Activated T-helper 1 cell treated with Interleukin-2 at 50 U/mL for 16 hours (primary cell): Measurements from ENCODE around the gene SPTY2D1.
"Not testable (repeated sequence)": the region's sequence is repeated elsewhere in the genome, so short reads cannot be mapped to it uniquely, and the experiment has no call there.

Experiments
- DNase-seq: peaks from one replicate; pipeline ENCODE4 v3.0.0-alpha.2; 2020; ENCODE audit warnings: low read depth

The SPTY2D1 gene, protein sequence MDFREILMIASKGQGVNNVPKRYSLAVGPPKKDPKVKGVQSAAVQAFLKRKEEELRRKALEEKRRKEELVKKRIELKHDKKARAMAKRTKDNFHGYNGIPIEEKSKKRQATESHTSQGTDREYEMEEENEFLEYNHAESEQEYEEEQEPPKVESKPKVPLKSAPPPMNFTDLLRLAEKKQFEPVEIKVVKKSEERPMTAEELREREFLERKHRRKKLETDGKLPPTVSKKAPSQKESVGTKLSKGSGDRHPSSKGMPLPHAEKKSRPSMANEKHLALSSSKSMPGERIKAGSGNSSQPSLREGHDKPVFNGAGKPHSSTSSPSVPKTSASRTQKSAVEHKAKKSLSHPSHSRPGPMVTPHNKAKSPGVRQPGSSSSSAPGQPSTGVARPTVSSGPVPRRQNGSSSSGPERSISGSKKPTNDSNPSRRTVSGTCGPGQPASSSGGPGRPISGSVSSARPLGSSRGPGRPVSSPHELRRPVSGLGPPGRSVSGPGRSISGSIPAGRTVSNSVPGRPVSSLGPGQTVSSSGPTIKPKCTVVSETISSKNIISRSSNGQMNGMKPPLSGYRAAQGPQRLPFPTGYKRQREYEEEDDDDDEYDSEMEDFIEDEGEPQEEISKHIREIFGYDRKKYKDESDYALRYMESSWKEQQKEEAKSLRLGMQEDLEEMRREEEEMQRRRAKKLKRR

DNA sequence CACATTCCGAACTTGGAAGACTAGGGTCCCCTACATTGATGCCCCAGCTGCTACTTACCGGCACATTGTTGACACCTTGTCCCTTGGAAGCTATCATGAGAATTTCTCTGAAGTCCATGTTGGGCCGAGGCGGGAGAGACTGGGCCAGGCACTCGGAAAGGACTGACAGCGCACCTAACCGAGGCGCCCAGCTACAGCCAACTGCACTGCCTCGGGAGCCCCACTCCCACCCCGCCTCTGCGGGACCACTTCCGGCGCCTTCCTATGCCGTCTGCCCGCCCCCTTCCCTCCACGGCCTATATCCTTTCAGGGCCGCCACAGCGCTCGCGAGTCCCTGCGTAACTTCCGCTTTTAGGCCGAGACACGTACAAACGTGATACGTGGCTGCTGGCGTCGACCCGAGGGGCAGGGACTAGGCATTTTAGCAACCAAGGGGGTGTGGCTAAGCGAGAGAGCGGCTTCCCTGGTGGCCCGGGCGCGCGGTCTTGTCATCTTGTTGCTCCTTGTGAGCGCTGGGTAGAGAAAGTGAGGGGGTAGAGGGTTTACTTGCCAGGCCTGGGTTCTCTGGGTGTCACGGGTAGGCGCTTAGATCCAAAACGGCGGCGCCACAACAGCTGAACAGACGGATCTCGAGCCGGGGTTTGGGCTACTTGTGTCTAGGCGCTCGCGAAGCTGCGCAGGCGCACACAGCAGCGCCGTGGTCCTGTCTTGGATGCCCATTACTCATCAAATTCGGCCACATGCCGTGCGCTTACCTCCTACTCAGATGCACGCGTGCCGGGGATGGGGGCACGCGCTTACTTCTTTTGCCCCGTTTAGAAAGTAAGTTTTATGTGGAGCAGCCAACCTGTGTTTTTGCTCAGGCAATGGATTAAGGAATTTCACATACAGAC, at the start of gene SPTY2D1:
Gene SPTY2D1, minus strand, starts transcription at position 203 of the 893 bp plus-strand sequence. Its CDS starts 85 bp downstream, at position 118.
- peak; percentile 95 for DNase-seq

DNA sequence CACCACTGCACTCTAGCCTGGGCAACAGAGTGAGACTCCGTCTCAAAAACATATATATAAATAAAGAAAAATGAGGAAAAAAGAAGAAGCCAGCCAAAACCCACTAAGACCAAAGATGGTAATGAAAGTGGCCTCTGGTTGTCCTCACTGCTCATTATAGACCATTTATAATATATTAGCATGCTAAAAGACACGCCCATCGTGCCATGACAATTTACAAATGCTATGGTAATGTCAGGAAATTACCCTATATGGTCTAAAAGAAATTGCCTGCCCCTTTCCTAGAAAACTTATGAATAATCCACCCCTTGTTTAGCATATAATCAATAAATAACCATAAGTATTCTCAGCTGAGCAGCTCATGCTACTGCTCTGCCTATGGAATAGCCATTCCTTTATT, 48.3 kb upstream of the SPTY2D1 start:
- no peak for DNase-seq

DNA sequence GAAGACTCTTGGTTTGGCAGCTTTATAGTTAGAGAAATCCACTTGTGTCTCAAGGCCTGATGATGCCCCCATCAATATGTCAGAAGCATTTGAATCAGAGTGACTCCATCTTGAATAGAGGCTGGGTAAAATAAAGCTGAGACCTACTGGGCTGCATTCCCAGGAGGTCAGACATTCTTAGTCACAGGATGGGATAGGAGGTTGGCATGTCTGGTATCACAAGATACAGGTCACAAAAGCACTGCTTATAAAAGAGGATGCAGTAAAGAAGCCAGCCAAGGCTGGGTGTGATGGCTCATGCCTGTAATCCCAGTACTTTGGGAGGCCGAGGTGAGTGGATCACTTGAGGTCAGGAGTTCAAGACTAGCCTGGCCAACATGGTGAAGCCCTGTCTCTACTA, 47.8 kb upstream of the SPTY2D1 start:
- not testable (repeated sequence) for DNase-seq

DNA sequence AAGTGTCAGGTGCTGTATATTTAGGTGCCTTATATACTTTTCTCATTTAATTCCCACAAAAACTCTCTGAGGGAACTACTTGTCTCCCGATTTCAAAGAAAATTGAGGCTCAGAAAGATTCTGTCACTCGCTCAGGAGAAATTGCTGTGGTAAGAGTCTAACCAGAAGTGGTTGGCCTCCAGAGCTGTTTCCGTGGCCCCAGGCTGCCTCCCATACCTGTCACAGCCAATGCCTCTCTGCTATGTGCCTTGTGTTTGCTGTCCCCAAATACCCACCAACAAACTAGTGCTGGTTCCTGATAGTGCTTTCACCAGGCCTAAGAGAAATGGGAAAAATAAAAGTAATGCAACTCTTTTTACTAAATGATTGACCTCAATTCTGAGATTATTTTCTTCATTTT, 43.4 kb upstream of the SPTY2D1 start:
- DNase-seq, result no peak

DNA sequence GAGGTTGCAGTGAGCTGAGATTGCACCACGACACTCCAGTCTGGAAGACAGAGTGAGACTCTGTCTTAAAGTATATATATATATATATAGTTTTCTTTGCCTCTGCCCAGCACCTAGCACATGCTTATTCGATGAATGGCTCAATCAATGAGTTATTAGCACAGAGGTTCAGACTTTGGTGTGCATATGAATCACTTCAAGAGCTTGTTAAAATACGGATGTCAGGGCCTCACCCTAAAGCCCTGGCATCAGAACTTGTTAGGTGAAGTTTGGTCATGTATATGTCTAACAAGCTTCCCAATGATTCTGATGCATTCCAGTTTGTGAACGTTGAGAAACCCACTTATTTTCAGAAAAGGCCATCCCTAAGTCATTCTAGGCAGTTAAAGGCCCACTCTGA, 42.7 kb upstream of the SPTY2D1 start:
- no peak for DNase-seq

DNA sequence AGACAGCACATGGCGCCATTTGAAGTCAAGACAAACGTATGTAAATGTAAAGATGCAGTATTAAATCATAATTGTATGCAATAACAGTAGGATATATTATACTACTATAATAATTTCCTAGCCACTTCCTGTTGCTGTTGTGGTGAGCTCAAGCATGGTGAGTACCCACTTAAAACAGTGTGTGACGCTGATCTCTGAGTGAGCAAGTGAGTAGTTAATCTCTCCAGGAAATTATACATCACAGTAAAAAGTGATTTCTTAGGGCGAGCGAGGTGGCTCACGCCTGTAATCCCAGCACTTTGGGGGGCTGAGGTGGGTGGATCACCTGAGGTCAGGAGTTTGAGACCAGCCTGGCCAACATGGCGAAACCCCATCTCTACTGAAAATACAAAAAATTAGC, 38.1 kb upstream of the SPTY2D1 start:
- DNase-seq, result peak; percentile 8

DNA sequence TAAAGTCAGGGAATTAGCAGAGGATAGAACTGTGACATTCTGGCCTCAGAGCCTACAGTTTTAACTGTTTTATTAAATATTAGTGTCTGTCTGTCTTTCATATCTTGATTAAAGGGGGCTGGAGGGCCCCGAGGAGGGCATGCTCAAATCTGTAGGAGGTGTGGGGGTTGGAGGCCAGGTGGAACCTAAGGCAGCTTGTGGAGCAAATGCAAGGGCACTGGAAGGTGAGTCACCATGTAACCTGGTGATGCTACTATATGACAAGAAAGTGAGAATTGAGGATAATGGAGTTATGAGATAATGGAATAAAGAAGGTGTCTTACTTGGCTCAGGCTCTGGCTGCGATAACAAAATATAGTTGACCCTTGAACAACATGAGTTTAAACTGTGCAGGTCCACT, 37.1 kb upstream of the SPTY2D1 start:
- DNase-seq, result no peak

DNA sequence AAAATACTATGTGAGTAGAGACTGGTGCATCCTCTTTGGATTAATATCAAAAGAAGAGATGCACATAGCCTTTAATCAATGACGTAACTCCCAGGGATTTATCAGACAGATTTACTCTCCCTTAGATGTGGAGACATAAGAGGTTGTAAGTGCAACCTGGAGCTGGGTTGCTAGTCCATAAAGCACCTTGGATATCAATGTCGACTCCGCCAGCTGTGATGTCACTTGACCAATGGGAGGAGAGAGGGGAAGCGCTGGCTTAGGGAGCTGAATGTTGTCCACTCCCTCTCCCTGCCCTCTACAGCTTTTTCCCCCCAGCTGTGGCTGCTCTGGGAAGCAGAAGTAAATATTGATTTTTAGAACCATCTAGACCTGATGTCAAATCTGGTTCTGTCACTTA, 35.6 kb upstream of the SPTY2D1 start:
- DNase-seq, result no peak

DNA sequence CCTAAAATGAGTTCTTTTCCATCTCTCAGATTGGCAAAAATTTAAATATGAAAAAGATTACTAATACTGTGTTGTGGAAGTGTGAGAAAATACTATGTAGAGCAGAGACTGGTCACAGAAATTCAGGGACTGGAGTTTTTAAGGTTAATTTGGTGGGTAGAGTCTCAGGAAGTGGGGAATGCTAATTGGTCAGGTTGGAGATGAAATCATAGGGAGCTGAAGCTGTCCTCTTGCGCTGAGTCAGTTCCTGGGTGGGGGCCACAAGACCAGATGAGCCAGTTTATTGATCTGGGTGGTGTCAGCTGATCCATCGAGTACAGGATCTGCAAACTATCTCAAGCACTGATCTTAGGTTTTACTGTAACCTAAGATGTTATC, 35.1 kb upstream of the SPTY2D1 start:
- DNase-seq, result no peak

DNA sequence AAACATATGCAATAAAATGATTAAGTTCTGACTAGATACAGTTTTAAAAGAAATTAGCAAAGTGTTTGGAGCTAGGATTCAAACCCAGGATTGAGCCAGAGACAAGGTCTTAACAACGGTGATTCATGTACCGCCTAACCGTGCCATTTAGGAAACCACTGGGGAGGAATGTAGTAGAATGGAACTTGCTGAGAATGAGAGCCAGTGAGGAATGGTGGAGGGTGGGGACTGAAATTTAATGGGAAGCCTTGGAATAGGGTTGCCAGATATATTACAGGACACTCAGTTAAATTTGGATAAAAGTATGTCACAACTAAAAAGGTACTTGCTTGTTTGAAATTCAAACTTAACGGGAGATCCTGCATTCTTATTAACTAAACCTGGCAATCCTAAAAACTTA, 34.0 kb upstream of the SPTY2D1 start:
- no peak for DNase-seq

DNA sequence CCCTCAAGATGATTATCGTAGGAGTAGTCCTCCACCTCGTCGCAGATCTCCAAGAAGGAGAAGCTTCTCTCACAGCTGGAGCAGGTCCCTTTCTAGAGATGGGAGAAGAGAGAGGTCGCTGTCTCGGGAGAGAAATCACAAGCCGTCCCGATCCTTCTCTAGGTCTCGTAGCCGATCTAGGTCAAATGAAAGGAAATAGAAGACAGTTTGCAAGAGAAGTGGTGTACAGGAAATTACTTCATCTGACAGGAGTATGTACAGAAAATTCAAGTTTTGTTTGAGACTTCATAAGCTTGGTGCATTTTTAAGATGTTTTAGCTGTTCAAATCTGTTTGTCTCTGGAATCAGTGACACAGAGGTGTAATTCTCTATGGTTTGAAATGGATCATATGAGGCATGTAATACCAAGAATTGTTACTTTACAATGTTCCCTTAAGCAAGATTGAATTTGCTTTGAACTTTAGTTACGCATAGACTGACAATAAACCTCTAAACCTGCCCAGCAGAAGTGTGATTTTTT, 31.3 kb upstream of the SPTY2D1 start:
- DNase-seq, result not testable (repeated sequence)

DNA sequence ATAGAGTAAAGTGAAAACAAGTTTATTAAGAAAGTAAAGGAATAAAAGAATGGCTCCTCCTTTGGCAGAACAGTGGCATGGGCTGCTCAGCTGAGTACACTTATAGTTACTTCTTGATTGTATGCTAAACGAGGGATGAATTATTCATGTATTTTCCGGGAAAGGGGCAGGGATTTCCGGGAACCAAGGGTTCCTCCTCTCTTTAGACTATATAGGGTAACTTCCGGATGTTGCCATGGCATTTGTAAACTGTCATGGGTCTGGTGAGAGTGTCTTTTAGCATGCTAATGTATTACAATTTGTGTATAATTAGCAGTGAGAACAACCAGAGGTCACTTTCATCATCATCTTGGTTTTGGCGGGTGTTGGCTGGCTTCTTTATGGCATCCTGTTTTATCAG, 23.5 kb upstream of the SPTY2D1 start:
- DNase-seq, result no peak

DNA sequence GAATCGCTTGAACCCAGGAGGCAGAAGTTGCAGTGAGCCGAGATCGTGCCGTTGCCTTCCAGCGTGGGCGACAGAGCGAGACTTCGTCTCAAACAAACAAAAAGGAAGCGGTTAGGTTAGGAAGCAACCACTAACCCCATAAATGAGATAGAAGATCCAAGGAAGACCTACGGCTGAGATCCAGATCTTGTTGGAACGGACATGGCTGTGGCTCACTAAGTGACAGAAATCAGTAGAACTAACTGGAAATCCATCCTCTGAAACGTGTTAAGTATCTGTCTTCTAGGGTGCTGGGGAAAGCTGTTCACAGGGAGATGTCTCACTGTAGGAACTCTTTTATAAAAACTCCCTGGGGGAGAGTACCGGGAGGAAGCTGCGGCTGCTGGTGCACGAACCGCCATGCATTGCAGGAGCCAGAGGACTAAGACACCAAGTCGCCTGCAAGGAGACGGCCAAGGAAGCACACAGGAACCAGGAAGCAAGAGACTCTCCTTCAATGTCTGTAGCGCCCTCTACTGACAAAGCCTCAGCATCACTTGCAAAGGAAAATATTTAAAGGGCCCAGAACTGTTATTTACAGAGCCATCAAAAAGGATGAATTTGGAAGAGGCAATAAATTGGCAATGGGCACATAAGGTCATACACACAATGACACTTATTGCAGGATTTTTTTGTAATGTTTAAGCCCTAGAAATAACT, 16.9 kb upstream of the SPTY2D1 start:
- peak; percentile 10 for DNase-seq

DNA sequence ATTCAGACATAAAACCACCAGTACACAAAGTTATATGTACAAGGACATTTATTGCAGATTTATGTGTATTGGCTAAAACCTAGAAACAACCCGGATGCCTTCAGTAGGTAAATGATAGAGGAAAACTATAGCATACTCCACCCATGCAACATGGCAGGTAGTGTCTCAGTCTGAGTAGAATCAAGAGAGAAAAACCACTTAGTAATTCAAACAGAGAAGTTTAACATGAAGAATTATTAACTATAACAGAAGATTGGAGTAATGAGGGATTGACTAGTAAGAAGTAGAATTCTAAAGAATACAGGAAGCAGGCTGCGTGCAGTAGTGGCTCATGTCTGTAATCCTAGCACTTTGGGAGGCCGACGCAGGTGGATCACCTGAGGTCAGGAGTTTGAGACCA, 16.2 kb upstream of the SPTY2D1 start:
- DNase-seq, result no peak

DNA sequence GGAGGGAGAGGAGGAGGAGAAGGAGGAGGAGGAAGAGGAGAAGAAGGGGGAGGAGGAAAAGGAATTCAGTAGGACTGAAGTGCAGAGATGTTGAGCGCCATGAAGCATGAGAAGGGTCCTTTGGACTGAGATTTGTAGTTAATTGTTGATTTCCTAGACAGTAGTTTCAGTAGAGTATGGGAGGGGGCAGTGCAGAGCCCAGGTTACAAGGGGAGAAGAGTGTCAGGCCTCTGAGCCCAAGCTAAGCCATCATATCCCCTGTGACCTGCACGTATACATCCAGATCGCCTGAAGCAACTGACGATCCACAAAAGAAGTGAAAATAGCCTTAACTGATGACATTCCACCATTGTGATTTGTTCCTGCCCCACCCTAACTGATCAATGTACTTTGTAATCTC, 8.9 kb upstream of the SPTY2D1 start:
- not testable (repeated sequence) for DNase-seq

DNA sequence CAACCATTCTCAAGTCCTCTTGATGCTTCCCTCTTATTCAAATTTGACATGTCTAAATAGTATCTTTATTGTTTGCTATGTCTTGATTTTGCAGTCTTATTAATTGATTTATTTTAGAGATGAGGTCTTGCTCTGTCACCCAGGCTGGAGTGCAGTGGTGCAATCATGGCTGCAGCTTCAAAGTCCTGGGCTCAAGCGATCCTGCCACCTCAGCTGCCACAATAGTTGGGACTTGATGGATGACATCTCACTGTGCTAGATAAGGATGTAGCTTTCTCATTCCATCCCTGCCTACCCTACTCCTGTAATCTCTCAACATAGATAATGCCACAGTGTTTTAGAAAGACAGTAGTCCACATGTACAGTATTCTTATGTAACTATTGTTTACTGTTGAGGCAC, 7.5 kb upstream of the SPTY2D1 start:
- no peak for DNase-seq

DNA sequence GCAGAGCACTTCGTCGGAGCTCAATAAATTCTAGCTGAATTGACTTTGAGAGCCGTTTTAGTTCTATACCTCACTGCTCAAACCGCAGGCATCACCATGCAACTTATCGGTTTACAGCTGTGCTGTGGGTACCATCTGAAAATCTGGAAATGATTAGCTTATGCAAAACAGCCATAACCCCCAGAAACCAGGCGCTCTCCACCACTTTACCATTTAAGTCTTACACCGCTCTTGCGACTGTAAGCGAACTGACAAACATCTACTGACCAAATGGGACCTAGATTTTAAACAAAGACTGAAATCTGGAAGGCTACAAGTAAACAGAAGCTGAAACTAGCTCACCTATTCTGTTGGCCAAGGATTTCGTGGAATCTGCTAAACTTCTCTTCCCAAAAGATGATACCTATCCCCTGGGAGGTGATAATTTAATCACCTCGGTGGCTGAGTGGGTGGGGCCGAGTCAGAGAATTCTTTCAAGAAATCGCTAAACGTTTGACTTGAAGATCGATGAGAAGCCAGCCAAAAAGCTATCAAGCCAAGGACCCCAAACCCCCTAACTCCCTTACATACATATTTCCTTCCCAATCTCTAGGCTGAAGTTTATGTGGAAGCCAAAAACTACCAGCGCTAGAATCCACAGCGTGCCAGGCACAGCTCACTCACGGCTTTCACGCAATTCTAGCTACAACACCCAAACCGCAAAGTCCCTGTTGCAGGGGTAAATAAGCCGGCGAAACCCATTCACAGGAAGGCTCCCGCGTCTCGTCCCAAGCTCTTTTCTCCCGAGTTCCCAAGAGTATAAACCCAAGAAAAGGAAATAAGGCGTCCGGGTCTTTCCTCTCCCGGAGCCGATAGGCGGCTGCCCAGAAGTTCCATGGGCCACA, 644 bp downstream of the SPTY2D1 start:
- no peak for DNase-seq

DNA sequence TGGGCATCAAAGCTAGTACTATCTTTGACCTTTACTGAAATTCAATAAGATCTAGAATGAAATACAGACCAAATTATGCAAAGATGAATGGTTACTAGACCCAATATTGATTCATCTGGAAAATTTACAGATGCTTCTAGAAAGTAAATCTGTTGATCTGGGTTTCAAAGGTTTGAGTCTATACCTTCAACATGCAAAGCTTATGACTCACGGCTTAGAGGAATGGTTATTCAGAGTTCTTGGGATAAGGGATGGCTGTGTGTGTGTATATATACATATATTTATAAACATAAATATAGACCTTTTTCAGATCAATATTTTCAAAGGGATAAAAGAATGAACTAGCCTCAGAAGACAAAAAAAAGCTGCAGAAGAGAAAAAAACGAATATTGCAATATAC, 1.3 kb downstream of the SPTY2D1 start:
- no peak for DNase-seq

DNA sequence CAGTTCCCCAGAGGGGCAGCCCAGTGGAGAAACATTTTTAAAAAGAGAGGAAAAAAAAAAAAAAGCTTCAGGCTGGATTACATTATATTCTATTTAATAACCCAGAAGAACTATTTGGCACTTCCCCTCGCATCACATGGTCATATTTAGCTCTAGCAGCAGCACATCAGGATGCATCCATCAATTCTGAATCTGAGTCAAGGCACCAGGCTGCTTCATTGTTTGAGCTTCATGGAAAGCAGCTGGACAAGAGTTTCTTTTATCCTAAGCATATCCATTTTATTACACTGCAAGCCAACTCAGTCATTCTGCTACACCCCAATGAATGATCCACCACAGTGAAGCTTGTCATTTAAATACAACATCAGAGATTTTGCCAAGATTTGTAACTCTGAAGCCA, 10.0 kb downstream of the SPTY2D1 start:
- DNase-seq, result no peak

DNA sequence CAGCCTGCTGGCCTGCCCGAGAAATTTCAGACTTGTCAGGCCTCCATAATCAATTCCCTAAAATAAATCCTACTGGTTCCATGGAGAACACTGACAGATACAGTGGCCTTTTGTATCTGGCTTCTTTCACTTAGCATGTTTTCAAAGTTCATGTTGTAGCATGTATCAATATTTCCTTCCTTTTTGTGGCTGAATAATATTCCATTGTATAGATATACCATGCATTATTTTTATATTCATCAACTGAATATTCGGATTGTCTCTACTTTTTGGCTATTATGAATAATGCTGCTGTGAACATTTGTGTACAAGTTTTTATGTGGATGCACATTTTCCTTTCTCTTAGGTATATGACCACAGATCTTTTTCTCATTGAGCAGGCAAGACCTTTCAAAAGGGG, 10.4 kb downstream of the SPTY2D1 start:
- no peak for DNase-seq
